GM12878 (cell line): Measurements from ENCODE around the gene WTIP. TPM values are rescaled to one million over a fixed set of nuclear protein-coding genes. Genes with fewer than 3 reads are reported as not detected.

Source experiments
- ATAC-seq: fragments of 200-7000 bp; cut with Tn5 transposase; 3 replicates; pipeline ENCODE4 v1.9.1; 2020; ENCODE audit warnings: mild to moderate bottlenecking, moderate library complexity
- BruUV-seq: library from RNA; stranded (reverse); fragments of 400-500 nt; replicated peaks from 2 replicates; lab custom pipeline; 2021; lab: Mats Ljungman, UMichigan
- CTCF ChIA-PET: fragments of 300-600 bp; sonication (Branson Sonifier 250); formaldehyde crosslinking; extraction: SDS; loops from one replicate; lab custom pipeline; 2021; ENCODE audit warnings: inconsistent platforms; lab: Yijun Ruan, JAX
- POLR2A ChIA-PET: fragments of 350-600 bp; formaldehyde crosslinking; extraction: SDS; loops from one replicate; lab custom pipeline; 2021; ENCODE audit warnings: inconsistent platforms; lab: Charles Lee
- RAD21 ChIA-PET: fragments of 300-600 bp; sonication (Branson Sonifier 250); formaldehyde crosslinking; loops from one replicate; lab custom pipeline; 2023; ENCODE audit warnings: antibody characterized with exemption; ENCODE audit not compliant: unreplicated experiment; lab: Charles Lee
- SMC1A ChIA-PET: fragments of 300-600 bp; sonication (Branson Sonifier 250); formaldehyde crosslinking; loops from one replicate; lab custom pipeline; 2023; ENCODE audit not compliant: unreplicated experiment, uncharacterized antibody; lab: Charles Lee
- DNase-seq: peaks from one replicate; pipeline ENCODE4 v3.0.0-alpha.2; 2011; ENCODE audit warnings: low read depth, low spot score
- FAIRE-seq: peaks from 3 replicates; lab custom pipeline; 2011; peaks lifted over from hg19 to GRCh38; lab: Jason Lieb, UNC
- H2AFZ ChIP-seq: 2 replicates; pipeline ENCODE4 v1.6.0; 2011; ENCODE audit warnings: low read depth, low read length, control low read depth; ENCODE audit not compliant: control insufficient read depth
- H3K27ac ChIP-seq: 2 replicates; pipeline ENCODE4 v1.5.1; 2011; ENCODE audit warnings: control low read depth; ENCODE audit not compliant: control insufficient read depth, insufficient read depth
- H3K27me3 ChIP-seq, 2 experiments: replicated peaks in 1 of 2; 2 replicates each; pipeline versions ENCODE4 v1.6.0 to v1.6.1; 2011; ENCODE audit warnings: low read length in 1 of 2; ENCODE audit not compliant: control insufficient read depth in 2 of 2, insufficient read depth in 2 of 2
- H3K36me3 ChIP-seq, 2 experiments: 2 replicates each; pipeline ENCODE4 v1.5.1; 2011; ENCODE audit warnings: low read length in 1 of 2; ENCODE audit not compliant: control insufficient read depth in 2 of 2, insufficient read depth in 2 of 2
- H3K4me1 ChIP-seq: 2 replicates; pipeline ENCODE4 v1.6.1; 2011; ENCODE audit warnings: mild to moderate bottlenecking, low read length, moderate library complexity, mixed read lengths; ENCODE audit not compliant: control insufficient read depth, insufficient read depth
- H3K4me2 ChIP-seq: 2 replicates; pipeline ENCODE4 v1.6.0; 2011; ENCODE audit warnings: control low read depth; ENCODE audit not compliant: control insufficient read depth, insufficient read depth
- H3K4me3 ChIP-seq: fragments of 200-600 bp; sonication (generic); 2 replicates; pipeline ENCODE4 v1.5.1; 2016
- H3K79me2 ChIP-seq: 2 replicates; pipeline ENCODE4 v1.6.0; 2011; ENCODE audit warnings: low read length; ENCODE audit not compliant: control insufficient read depth, insufficient read depth
- H3K9ac ChIP-seq: 2 replicates; pipeline ENCODE4 v1.8.0; 2011; ENCODE audit warnings: low read length, control low read depth, mixed read lengths; ENCODE audit not compliant: control insufficient read depth, insufficient read depth
- H3K9me3 ChIP-seq: replicated peaks from 3 replicates; pipeline ENCODE4 v1.5.1; 2011; ENCODE audit warnings: mild to moderate bottlenecking, low read length; ENCODE audit not compliant: control insufficient read depth, insufficient read depth
- H4K20me1 ChIP-seq: 2 replicates; pipeline ENCODE4 v1.6.0; 2011; ENCODE audit not compliant: control insufficient read depth, insufficient read depth
- CREM ChIP-seq: IDR thresholded peaks from 2 replicates; pipeline ENCODE4 v1.6.1; 2014; ENCODE audit warnings: antibody characterized with exemption, low read depth
- DPF2 ChIP-seq: fragments of 450-650 bp; IDR thresholded peaks from 2 replicates; pipeline ENCODE4 v1.6.1; 2017; ENCODE audit warnings: mild to moderate bottlenecking
- EGR1 ChIP-seq, 2 experiments: IDR thresholded peaks; 1 replicate in 1 of 2; 2 replicates in 1 of 2; pipeline ENCODE4 v1.6.1; 2011 to 2012; ENCODE audit warnings: low read depth in 2 of 2, low read length in 2 of 2, borderline replicate concordance in 1 of 2, mild to moderate bottlenecking in 1 of 2, moderate library complexity in 1 of 2
- FOXK2 ChIP-seq: fragments of 450-650 bp; IDR thresholded peaks from 2 replicates; pipeline ENCODE4 v1.6.1; 2017; ENCODE audit warnings: mild to moderate bottlenecking, moderate library complexity
- IKZF1 ChIP-seq: fragments of 450-650 bp; conservative IDR thresholded peaks from 2 replicates; pipeline ENCODE4 v1.6.1; 2017; ENCODE audit warnings: antibody characterized with exemption, mild to moderate bottlenecking
- NR2F1 ChIP-seq: fragments of 450-650 bp; conservative IDR thresholded peaks from 2 replicates; pipeline ENCODE4 v1.6.1; 2017; ENCODE audit warnings: mild to moderate bottlenecking
- WGBS: methylation state at CpG from one replicate; pipeline ENCODE4 v1.1.6; 2016; ENCODE audit warnings: low lambda C conversion rate; ENCODE audit not compliant: insufficient replicate concordance, insufficient coverage; ENCODE audit errors: missing lambda C conversion rate; 5-methylcytosine and 5-hydroxymethylcytosine counted together
- in situ Hi-C: fragments of 300-500 bp; cut with MboI; formaldehyde crosslinking; loops from 9 replicates; pipeline ENCODE4 v1.14.3; 2018; ENCODE audit warnings: mixed read lengths
- intact Hi-C: fragments of 100-400 bp; cut with micrococcal nuclease; formaldehyde crosslinking; loops from one replicate; pipeline ENCODE4 v1.14.2; 2022; ENCODE audit not compliant: unreplicated experiment
- polyA plus RNA-seq, 11 experiments: library from polyadenylated mRNA; depleted of rRNA in 4 of 11; unstranded in 6 of 11; stranded (reverse) in 5 of 11; fragments of >200 nt; fragmentation: Nextera tagmentation in 4 of 11; fragmentation: Illumina TruSeq in 1 of 11; extraction: Ambion mirVana in 4 of 11; extraction: Trizol in 1 of 11; gene quantifications; 1 replicate in 1 of 11; 2 replicates in 10 of 11; pipeline versions ENCODE4 v1.2.1 to v1.2.3, GENCODE V29; 2011 to 2016; ENCODE audit warnings: inconsistent platforms in 2 of 11, missing spikeins in 2 of 11, low read depth in 1 of 11
- total RNA-seq, 4 experiments: library from RNA; depleted of rRNA in 3 of 4; stranded (reverse); fragments of >200 nt in 3 of 4; fragmentation: Illumina TruSeq in 1 of 4; extraction: Trizol in 1 of 4; gene quantifications; 2 replicates each; pipeline versions ENCODE4 v1.2.1 to v1.2.3, GENCODE V29; 2013 to 2021
- TF ChIP-seq, protein P1 (sequence below): fragments of 450-650 bp; formaldehyde crosslinking; IDR thresholded peaks from 2 replicates; pipeline ENCODE4 v1.4.0; 2022; ENCODE audit warnings: mild to moderate bottlenecking, moderate library complexity
- TF ChIP-seq, protein P2 (sequence below): fragments of 150-350 bp; IDR thresholded peaks from 2 replicates; pipeline ENCODE4 v1.6.1; 2016; ENCODE audit warnings: low read depth, low read length
- TF ChIP-seq, protein P3 (sequence below): fragments of 450-650 bp; IDR thresholded peaks from 2 replicates; pipeline ENCODE4 v1.6.1; 2016; ENCODE audit warnings: mild to moderate bottlenecking
- TF ChIP-seq, protein P4 (sequence below): fragments of 450-650 bp; IDR thresholded peaks from 2 replicates; pipeline ENCODE4 v1.6.1; 2018; ENCODE audit warnings: borderline replicate concordance, mild to moderate bottlenecking; ENCODE audit not compliant: partially characterized antibody

Gene WTIP
- total and polyA plus RNA-seq, 10 of the 15 experiments (the other 5 are each of a cell fraction or from before 2014, with no cell fraction given) = 0.06 to 0.77 (median 0.17) TPM; not detected in 2

DNA sequence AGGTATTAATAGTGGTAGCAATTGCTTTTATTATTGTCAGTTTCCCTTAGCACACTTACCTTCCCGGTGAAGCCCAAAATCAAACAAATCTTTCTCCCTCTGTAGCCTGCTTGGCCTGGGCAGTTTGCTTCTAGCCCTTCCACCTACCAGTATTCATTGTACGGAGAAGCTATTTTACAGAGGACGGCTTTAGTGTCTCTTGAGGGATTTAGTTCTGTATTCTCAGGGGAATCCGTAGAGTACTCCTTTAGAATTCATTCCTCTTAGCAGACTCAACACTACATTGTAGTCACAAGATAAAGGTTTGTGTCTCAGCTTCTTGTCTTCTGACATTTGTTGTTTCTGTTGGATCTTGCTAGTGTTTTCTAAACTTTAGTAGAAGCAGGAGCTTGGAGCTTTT is 24.1 kb upstream of the WTIP start (continued):
- TF ChIP-seq, protein P1, sequence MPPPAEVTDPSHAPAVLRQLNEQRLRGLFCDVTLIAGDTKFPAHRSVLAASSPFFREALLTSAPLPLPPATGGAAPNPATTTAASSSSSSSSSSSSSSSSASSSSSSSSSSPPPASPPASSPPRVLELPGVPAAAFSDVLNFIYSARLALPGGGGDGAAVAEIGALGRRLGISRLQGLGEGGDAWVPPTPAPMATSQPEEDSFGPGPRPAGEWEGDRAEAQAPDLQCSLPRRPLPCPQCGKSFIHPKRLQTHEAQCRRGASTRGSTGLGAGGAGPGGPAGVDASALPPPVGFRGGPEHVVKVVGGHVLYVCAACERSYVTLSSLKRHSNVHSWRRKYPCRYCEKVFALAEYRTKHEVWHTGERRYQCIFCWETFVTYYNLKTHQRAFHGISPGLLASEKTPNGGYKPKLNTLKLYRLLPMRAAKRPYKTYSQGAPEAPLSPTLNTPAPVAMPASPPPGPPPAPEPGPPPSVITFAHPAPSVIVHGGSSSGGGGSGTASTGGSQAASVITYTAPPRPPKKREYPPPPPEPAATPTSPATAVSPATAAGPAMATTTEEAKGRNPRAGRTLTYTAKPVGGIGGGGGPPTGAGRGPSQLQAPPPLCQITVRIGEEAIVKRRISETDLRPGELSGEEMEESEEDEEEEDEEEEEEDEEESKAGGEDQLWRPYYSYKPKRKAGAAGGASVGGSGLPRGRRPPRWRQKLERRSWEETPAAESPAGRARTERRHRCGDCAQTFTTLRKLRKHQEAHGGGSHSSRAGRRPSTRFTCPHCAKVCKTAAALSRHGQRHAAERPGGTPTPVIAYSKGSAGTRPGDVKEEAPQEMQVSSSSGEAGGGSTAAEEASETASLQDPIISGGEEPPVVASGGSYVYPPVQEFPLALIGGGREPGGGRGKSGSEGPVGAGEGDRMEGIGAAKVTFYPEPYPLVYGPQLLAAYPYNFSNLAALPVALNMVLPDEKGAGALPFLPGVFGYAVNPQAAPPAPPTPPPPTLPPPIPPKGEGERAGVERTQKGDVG (CRISPR knock-in tag) = no peak

DNA sequence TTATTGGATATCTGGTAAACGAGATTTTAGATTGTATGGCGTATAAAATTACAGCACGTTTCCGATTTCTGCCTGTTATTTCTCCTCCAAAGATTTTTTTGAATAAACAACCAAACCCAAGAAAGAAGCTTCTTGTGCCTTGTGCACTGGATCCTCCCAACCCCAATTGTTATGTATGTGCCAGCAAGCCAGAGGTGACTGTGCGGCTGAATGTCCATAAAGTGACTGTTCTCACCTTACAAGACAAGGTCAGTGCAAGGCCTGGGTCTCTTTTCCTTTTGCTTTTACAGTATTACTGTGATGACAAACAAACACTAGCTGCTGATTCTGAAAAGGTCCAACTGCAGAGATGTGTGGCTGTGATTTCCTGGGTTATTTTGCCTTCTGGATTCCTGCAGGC is 22.9 kb upstream of the WTIP start:
- FAIRE-seq (no peak), ATAC-seq (no peak), DNase-seq (no peak)
- in situ Hi-C loops = no loop called here
- Histone ChIP-seq H2AFZ (no peak overlapping the region), H3K4me3 (no peak overlapping the region), H3K27ac (no peak overlapping the region), H3K36me3 (peaks cover 18 to 55% of the 10 kb centered on the region in 2 experiments), H3K9me3 (no peaks in the 10 kb centered on the region), H3K9ac (no peak overlapping the region), H3K27me3 (no peaks in the 10 kb centered on the region), H3K4me1 (no peaks in the 10 kb centered on the region), H4K20me1 (no peaks in the 10 kb centered on the region), H3K79me2 (no peaks in the 10 kb centered on the region; the same call in none of the 2 replicates), H3K4me2 (no peak overlapping the region)
- RAD21 ChIA-PET = no interaction called here
- POLR2A ChIA-PET = no interaction called here
- SMC1A ChIA-PET = no interaction called here
- no TSS peak for BruUV-seq
- TF ChIP-seq, protein P2, sequence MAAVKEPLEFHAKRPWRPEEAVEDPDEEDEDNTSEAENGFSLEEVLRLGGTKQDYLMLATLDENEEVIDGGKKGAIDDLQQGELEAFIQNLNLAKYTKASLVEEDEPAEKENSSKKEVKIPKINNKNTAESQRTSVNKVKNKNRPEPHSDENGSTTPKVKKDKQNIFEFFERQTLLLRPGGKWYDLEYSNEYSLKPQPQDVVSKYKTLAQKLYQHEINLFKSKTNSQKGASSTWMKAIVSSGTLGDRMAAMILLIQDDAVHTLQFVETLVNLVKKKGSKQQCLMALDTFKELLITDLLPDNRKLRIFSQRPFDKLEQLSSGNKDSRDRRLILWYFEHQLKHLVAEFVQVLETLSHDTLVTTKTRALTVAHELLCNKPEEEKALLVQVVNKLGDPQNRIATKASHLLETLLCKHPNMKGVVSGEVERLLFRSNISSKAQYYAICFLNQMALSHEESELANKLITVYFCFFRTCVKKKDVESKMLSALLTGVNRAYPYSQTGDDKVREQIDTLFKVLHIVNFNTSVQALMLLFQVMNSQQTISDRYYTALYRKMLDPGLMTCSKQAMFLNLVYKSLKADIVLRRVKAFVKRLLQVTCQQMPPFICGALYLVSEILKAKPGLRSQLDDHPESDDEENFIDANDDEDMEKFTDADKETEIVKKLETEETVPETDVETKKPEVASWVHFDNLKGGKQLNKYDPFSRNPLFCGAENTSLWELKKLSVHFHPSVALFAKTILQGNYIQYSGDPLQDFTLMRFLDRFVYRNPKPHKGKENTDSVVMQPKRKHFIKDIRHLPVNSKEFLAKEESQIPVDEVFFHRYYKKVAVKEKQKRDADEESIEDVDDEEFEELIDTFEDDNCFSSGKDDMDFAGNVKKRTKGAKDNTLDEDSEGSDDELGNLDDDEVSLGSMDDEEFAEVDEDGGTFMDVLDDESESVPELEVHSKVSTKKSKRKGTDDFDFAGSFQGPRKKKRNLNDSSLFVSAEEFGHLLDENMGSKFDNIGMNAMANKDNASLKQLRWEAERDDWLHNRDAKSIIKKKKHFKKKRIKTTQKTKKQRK = no peak
- TF ChIP-seq CREM (no peak), FOXK2 (no peak), IKZF1 (no peak), NR2F1 (no peak), EGR1 (IDR thresholded peaks at IDR 0.05; ENCODE audit: borderline replicate concordance in 1 of 2, low read depth in 2 of 2, low read length in 2 of 2) (no peak), DPF2 (no peak)
- TF ChIP-seq, protein P3, sequence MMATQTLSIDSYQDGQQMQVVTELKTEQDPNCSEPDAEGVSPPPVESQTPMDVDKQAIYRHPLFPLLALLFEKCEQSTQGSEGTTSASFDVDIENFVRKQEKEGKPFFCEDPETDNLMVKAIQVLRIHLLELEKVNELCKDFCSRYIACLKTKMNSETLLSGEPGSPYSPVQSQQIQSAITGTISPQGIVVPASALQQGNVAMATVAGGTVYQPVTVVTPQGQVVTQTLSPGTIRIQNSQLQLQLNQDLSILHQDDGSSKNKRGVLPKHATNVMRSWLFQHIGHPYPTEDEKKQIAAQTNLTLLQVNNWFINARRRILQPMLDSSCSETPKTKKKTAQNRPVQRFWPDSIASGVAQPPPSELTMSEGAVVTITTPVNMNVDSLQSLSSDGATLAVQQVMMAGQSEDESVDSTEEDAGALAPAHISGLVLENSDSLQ = no peak
- TF ChIP-seq, protein P4, sequence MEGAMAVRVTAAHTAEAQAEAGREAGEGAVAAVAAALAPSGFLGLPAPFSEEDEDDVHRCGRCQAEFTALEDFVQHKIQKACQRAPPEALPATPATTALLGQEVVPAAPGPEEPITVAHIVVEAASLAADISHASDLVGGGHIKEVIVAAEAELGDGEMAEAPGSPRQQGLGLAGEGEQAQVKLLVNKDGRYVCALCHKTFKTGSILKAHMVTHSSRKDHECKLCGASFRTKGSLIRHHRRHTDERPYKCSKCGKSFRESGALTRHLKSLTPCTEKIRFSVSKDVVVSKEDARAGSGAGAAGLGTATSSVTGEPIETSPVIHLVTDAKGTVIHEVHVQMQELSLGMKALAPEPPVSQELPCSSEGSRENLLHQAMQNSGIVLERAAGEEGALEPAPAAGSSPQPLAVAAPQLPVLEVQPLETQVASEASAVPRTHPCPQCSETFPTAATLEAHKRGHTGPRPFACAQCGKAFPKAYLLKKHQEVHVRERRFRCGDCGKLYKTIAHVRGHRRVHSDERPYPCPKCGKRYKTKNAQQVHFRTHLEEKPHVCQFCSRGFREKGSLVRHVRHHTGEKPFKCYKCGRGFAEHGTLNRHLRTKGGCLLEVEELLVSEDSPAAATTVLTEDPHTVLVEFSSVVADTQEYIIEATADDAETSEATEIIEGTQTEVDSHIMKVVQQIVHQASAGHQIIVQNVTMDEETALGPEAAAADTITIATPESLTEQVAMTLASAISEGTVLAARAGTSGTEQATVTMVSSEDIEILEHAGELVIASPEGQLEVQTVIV = no peak
- intact Hi-C loops = no loop called here
- WGBS = 89% methylated on average over 5 of the region's 5 CpGs
- CTCF ChIA-PET = no interaction called here
